A673 (cell line): ENCODE measurements around the gene GALNTL6. TPM values are rescaled to one million over a fixed set of nuclear protein-coding genes. Genes with fewer than 3 reads are reported as not detected.
A peak's percentile ranks its signal among the peaks of the same experiment; 100 is the strongest.

Source experiments
- BruUV-seq: library from RNA; stranded (reverse); fragments of 400-500 nt; replicated peaks from 2 replicates; lab custom pipeline; 2021; lab: Mats Ljungman, UMichigan
- CTCF ChIA-PET: fragments of 300-600 bp; sonication (Branson Sonifier 250); formaldehyde crosslinking; loops from one replicate; lab custom pipeline; 2022; ENCODE audit warnings: antibody characterized with exemption; lab: Charles Lee
- POLR2A ChIA-PET: fragments of 300-600 bp; sonication (Branson Sonifier 250); formaldehyde crosslinking; loops from one replicate; lab custom pipeline; 2022; ENCODE audit warnings: antibody characterized with exemption; ENCODE audit not compliant: low non-redundant PET; lab: Charles Lee
- DNase-seq: peaks from one replicate; pipeline ENCODE4 v3.0.0-alpha.2; 2015; ENCODE audit warnings: low spot score
- H3K27ac ChIP-seq: fragments of 200-600 bp; sonication (generic); 2 replicates; pipeline ENCODE4 v1.5.1; 2016; ENCODE audit warnings: mixed run types, low read depth, mild to moderate bottlenecking, mixed read lengths, antibody characterized with exemption, low read length; ENCODE audit not compliant: poor library complexity, severe bottlenecking
- H3K27me3 ChIP-seq: fragments of 200-600 bp; sonication (generic); replicated peaks from 2 replicates; pipeline ENCODE4 v1.6.1; 2017; ENCODE audit warnings: mixed run types, low read depth, mild to moderate bottlenecking, mixed read lengths, antibody characterized with exemption, low read length; ENCODE audit not compliant: insufficient read depth, poor library complexity
- H3K36me3 ChIP-seq: fragments of 200-600 bp; sonication (generic); 2 replicates; pipeline ENCODE4 v1.6.1; 2016; ENCODE audit warnings: mixed run types, mild to moderate bottlenecking, mixed read lengths, antibody characterized with exemption, low read length; ENCODE audit not compliant: insufficient read depth, poor library complexity, severe bottlenecking
- H3K4me1 ChIP-seq: fragments of 200-600 bp; sonication (generic); 2 replicates; pipeline ENCODE4 v1.6.1; 2017; ENCODE audit warnings: mixed run types, mild to moderate bottlenecking, mixed read lengths, antibody characterized with exemption, low read length; ENCODE audit not compliant: insufficient read depth, poor library complexity, severe bottlenecking
- H3K4me3 ChIP-seq: fragments of 200-600 bp; sonication (generic); 2 replicates; pipeline ENCODE4 v1.5.1; 2016; ENCODE audit warnings: low read depth, mixed run types, mild to moderate bottlenecking, mixed read lengths, low read length; ENCODE audit not compliant: poor library complexity, severe bottlenecking
- H3K9me3 ChIP-seq: fragments of 200-600 bp; sonication (generic); 2 replicates; pipeline ENCODE4 v1.6.1; 2016; ENCODE audit warnings: mixed run types, low read depth, mild to moderate bottlenecking, mixed read lengths, antibody characterized with exemption, low read length; ENCODE audit not compliant: poor library complexity, severe bottlenecking
- CTCF ChIP-seq: fragments of 300-800, 200-600 bp; sonication (generic); conservative IDR thresholded peaks from 2 replicates; pipeline ENCODE4 v1.5.1; 2017; ENCODE audit warnings: low read depth, mild to moderate bottlenecking, antibody characterized with exemption, low read length, moderate library complexity, mixed read lengths
- EZH2 ChIP-seq: fragments of 200-600 bp; sonication (generic); IDR thresholded peaks from 2 replicates; pipeline ENCODE4 v1.6.1; 2017; ENCODE audit warnings: borderline replicate concordance, low read depth, mild to moderate bottlenecking, mixed read lengths, antibody characterized with exemption, low read length; ENCODE audit not compliant: poor library complexity, severe bottlenecking
- intact Hi-C: fragments of 100-400 bp; cut with micrococcal nuclease; formaldehyde crosslinking; loops from one replicate; pipeline ENCODE4 v1.10.0; 2022; ENCODE audit not compliant: unreplicated experiment
- total RNA-seq: library from RNA; stranded (reverse); gene quantifications from 2 replicates; pipeline ENCODE4 v1.2.3, GENCODE V29; 2021

GALNTL6 gene
- total RNA-seq, 1 experiment from 2014 or later: 0.30 TPM

GRCh38 chr4:172232966-172233365 lies 419.8 kb downstream of the GALNTL6 start:
- CTCF ChIA-PET: interaction anchor here (0.7 kb wide), 1 partner anchor 981 kb away, joined by 5 read pairs; no protein-coding TSS in a partner anchor
- TF ChIP-seq EZH2 (no peak), CTCF (peak; percentile 42; the same call in 1 of the 2 replicates)
- POLR2A ChIA-PET: no interaction called here
- intact Hi-C loops: loop anchor here (10.0 kb wide), 2 partner anchors 432 to 592 kb away; no protein-coding TSS in a partner anchor
- Histone ChIP-seq H3K4me3 (no peak overlapping the region), H3K27me3 (peaks cover 4% of the 10 kb centered on the region), H3K27ac (no peak overlapping the region), H3K4me1 (no peaks in the 10 kb centered on the region), H3K9me3 (no peaks in the 10 kb centered on the region), H3K36me3 (no peaks in the 10 kb centered on the region)
- peak; percentile 29 for DNase-seq
- BruUV-seq: no TSS peak

GRCh38 chr4:172243551-172243950 lies 430.3 kb downstream of the GALNTL6 start:
- POLR2A ChIA-PET: no interaction called here
- Histone ChIP-seq H3K4me3 (no peak overlapping the region), H3K36me3 (no peaks in the 10 kb centered on the region), H3K4me1 (no peaks in the 10 kb centered on the region), H3K9me3 (no peaks in the 10 kb centered on the region), H3K27me3 (no peaks in the 10 kb centered on the region), H3K27ac (no peak overlapping the region)
- TF ChIP-seq CTCF: no peak
- no peak for TF ChIP-seq EZH2
- CTCF ChIA-PET: no interaction called here
- intact Hi-C loops: no loop called here
- DNase-seq: no peak
- no TSS peak for BruUV-seq

- H3K9me3 ChIP-seq: no peaks in the 10 kb centered on the region
- H3K27ac ChIP-seq: no peak overlapping the region
- CTCF ChIA-PET: no interaction called here
- POLR2A ChIA-PET: no interaction called here
- no peak overlapping the region for H3K4me3 ChIP-seq
- H3K27me3 ChIP-seq: no peaks in the 10 kb centered on the region
- TF ChIP-seq EZH2 (no peak), CTCF (no peak)
- H3K4me1 ChIP-seq: no peaks in the 10 kb centered on the region
- H3K36me3 ChIP-seq: no peaks in the 10 kb centered on the region
- no TSS peak for BruUV-seq
- intact Hi-C loops: no loop called here
- no peak for DNase-seq
Observed at GRCh38 chr4:172245516-172245915, 432.3 kb downstream of the GALNTL6 start.
